HCEC 1CT (cell line): ENCODE results near the gene RNF224.

Experiments
- DNase-seq: peaks from one replicate; pipeline ENCODE4 v3.0.0-alpha.2; 2017

The RNF224 gene

GRCh38 chr9:137192859-137193258 lies 34.4 kb upstream of the RNF224 start:
- no peak for DNase-seq

DNA sequence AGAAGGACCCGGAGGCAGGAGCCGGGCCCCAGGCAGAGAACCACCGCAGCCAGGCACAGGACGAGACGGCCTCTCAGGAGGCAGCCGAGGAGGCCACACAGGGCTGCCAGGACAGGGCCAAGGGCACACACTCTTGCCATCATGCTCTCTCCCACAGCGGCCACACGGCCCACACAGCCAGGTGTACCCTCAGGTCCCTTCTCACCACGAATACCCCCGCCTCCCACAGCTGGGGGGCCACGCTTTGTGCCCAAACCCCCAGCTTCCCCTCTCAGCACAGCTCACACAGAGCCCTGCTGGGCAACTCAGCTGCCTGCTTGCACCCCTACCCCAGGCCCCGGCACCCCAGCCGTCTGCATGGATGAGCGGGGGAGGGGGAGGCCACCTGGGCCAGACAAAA lies 33.5 kb upstream of the RNF224 start:
- DNase-seq = no peak

DNA sequence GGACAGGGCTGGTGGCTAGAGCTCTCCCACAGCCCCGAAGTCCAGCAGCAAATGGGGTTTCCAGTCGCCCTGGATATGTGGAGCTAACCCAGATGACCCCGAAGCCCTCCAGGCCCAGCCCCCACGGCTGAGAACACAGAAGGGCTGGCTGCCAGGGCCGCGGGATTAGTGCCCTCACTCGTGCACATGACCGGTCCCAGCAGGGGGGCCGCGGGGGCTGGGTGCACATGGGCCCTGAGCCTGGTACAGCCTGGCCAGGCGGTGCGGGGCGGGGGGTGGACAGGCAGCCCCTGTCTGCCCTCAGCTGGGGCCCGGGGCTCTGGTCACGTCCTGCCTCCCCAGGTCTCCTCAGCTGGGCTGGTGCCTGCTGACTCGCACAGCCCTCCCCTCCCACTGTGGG lies 32.9 kb upstream of the RNF224 start:
- DNase-seq = no peak

GRCh38 chr9:137194909-137195308 lies 32.4 kb upstream of the RNF224 start:
- DNase-seq = no peak

- no peak for DNase-seq
Observed at GRCh38 chr9:137195525-137196220, 31.6 kb upstream of the RNF224 start.

- DNase-seq = no peak
Observed at GRCh38 chr9:137198051-137198901, 29.0 kb upstream of the RNF224 start.

DNA sequence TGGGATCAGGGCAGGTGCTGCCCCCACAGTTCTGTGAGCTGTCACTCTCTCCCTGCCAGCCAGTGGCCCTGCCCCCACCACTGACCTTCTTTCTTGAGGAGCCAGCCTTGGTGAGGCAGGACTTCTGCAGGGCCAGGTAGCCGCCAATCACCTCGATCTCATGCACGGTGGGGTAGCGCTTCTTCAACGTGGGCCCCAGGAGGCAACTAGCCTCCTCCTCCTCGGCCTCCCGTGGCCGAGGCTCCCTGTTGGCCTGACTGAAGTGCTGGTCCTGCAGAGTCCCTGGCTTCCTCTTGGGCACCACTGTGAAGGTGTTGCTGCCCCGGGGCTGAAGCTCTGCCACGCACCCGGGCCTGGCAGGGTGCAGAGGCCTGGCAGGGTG lies 28.4 kb upstream of the RNF224 start:
- DNase-seq = no peak

- DNase-seq = no peak
Observed at GRCh38 chr9:137199411-137200121, 27.7 kb upstream of the RNF224 start.

- DNase-seq = peak; percentile 99
Observed at GRCh38 chr9:137200311-137201204, 26.7 kb upstream of the RNF224 start, which contains the start of gene TPRN. Gene TPRN (minus strand): TSS chr9:137200741. CDS start chr9:137200711, 30 bp downstream.

- DNase-seq = no peak
Observed at GRCh38 chr9:137201205-137201868, 26.0 kb upstream of the RNF224 start.

GRCh38 chr9:137202966-137203365 lies 24.3 kb upstream of the RNF224 start:
- DNase-seq = no peak

GRCh38 chr9:137204731-137205125 lies 22.6 kb upstream of the RNF224 start:
- no peak for DNase-seq

GRCh38 chr9:137205126-137206069 lies 21.9 kb upstream of the RNF224 start, which contains the start of the genes NDOR1 and TMEM203:
Gene NDOR1 (plus strand): TSS chr9:137205700. CDS start chr9:137205778, 78 bp downstream.
Gene TMEM203 (minus strand): TSS chr9:137205648. CDS start chr9:137205414, 234 bp downstream.
- peak; percentile 74 for DNase-seq

DNA sequence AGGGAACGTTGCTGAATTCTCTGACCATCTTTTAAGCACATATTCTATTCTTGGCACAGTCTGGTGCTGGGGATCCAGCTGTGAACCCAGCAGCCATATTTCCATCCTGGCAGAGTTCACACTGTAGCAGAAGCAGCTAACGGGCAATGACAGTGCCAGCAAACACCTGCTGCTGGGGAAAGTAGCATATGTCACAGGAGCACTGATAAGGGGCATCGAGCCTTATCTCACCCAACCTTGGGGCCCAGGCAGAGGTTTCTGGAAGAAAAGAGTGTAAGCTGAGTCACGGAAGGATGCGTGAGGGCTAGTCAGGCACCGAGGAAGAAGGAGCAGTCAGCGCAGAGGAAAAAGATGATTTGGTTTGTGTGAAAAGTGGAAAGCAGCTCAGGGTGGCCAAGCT lies 20.7 kb upstream of the RNF224 start:
- DNase-seq = no peak

DNA sequence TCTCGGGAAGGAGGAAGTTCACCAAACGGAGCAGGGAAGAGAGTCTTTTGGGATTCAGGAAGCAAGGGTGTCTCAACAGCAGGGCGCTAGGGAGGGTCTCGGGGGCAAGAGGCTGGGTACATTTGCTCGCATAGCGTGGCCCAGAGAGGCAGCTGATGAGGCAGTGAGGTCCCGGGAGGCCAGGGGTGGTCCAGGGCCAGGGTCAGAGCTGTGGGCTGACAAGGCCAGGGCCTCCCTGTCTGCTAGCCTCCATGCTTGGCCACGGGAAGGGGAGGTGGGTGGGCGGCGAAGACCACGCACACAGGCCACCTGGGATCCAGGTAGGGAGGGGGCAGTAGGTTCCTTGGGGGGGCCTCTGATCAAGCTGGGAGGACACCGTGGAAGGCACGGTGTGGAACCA lies 15.8 kb upstream of the RNF224 start:
- DNase-seq = no peak

DNA sequence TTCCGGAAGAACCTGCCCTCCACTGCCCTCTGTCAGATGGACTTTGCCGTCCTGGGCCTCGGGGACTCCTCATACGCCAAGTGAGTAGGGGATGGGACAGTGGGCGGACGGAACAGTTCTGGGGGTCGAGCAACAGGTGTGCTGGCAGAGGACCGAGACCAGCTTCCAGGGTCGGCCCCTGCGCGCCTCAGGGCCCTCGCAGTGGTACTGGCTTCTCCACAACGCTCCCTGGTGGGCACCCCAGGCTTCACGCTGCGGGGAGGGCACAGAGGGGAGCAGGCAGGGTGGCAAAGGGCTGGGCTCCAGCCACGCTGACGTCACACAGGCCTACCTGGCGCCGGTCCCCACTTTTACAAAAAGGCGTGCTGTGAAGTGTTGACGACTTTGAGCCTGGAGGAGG lies 14.8 kb upstream of the RNF224 start:
- DNase-seq = no peak

DNA sequence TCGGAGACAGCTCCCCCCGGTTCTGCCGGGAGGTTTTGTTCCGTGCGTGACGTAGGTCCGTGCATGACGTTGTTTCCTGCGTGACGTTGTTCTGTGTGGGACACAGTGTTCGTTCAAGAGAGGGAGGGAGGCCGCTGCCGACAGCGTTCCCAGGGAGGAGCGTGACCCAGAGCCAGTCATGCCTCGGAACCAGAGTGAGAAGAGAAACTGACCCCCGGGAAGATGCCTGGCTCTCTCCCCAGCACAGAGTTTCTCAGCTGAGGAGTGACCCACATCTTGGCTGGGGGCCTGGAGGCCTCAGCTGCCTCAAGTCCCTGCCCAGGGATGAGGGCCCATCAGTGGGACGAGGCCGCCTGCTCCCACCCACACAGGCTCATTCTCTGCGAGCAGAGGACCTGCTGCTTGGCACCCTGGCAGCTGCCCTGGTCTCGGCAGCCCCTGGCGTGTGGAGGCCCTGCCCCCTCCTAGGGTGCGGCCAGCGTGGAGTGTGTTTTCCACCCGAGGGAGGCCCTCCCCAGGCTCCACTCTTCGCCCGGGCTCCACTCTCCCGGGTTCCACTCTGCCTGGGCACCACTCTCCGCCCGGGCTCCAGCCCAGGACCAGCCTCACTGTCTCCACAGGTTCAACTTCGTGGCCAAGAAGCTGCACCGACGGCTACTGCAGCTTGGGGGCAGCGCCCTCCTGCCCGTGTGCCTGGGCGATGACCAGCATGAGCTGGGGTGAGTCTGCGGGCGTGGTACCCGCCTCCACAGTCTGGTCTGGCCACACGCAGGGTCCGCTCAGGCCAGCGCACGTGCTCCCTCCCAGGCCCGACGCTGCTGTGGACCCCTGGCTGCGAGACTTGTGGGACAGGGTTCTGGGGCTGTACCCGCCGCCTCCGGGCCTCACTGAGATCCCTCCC lies 13.9 kb upstream of the RNF224 start:
- DNase-seq = no peak

DNA sequence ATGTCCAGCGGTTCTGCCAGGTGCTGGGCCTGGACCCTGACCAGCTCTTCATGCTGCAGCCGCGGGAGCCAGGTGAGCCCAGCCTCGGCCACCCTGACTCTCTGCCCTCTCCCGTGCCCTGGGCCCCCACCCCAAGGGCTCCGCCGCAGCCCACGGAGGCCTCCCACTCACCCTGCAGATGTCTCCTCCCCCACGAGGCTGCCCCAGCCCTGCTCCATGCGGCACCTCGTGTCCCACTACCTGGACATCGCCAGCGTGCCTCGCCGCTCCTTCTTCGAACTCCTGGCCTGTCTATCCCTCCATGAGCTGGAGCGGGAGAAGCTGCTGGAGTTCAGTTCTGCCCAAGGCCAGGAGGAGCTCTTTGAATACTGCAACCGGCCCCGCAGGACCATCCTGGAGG lies 12.7 kb upstream of the RNF224 start:
- no peak for DNase-seq

- DNase-seq = no peak
Observed at GRCh38 chr9:137215196-137215986, 11.9 kb upstream of the RNF224 start.
